Calu3 (cell line): ENCODE results near the gene MYO9B. TPM values are rescaled to one million over a fixed set of nuclear protein-coding genes. Genes with fewer than 3 reads are reported as not detected.

Experiments
- BruUV-seq: library from RNA; stranded (reverse); fragments of 400-500 nt; replicated peaks from 2 replicates; lab custom pipeline; 2021; lab: Mats Ljungman, UMichigan
- CTCF ChIA-PET: fragments of 300-600 bp; sonication (Branson Sonifier 250); formaldehyde crosslinking; loops from one replicate; lab custom pipeline; 2022; ENCODE audit warnings: antibody characterized with exemption; lab: Charles Lee
- DNase-seq: peaks from one replicate; pipeline ENCODE4 v3.0.0; 2022
- H3K27ac Mint-ChIP-seq: one replicate; pipeline ENCODE4 v1.8.0; 2022; ENCODE audit warnings: mixed read lengths; ENCODE audit not compliant: unreplicated experiment
- H3K27me3 Mint-ChIP-seq: one replicate; pipeline ENCODE4 v1.8.0; 2022; ENCODE audit warnings: mixed read lengths; ENCODE audit not compliant: unreplicated experiment
- H3K36me3 Mint-ChIP-seq: one replicate; pipeline ENCODE4 v1.8.0; 2022; ENCODE audit warnings: mild to moderate bottlenecking, moderate library complexity, mixed read lengths; ENCODE audit not compliant: insufficient read depth, unreplicated experiment
- H3K4me1 Mint-ChIP-seq: one replicate; pipeline ENCODE4 v1.8.0; 2022; ENCODE audit warnings: mild to moderate bottlenecking, low read depth, mixed read lengths; ENCODE audit not compliant: unreplicated experiment
- H3K4me3 Mint-ChIP-seq: one replicate; pipeline ENCODE4 v1.8.0; 2022; ENCODE audit warnings: mild to moderate bottlenecking, low read depth, moderate library complexity, mixed read lengths; ENCODE audit not compliant: unreplicated experiment
- H3K9me3 Mint-ChIP-seq: one replicate; pipeline ENCODE4 v1.8.0; 2022; ENCODE audit warnings: low read depth, mixed read lengths; ENCODE audit not compliant: unreplicated experiment
- CTCF ChIP-seq: fragments of 200-600 bp; IDR thresholded peaks from one replicate; pipeline ENCODE4 v1.8.0; 2022; ENCODE audit warnings: antibody characterized with exemption; ENCODE audit not compliant: unreplicated experiment
- intact Hi-C: fragments of 100-400 bp; cut with micrococcal nuclease; formaldehyde crosslinking; loops from one replicate; pipeline ENCODE4 v1.10.0; 2022; ENCODE audit not compliant: unreplicated experiment
- total RNA-seq: library from RNA; stranded (reverse); gene quantifications from 2 replicates; pipeline ENCODE4 v1.2.3, GENCODE V29; 2022

MYO9B gene
- total RNA-seq, 1 experiment from 2014 or later: 38.4 TPM

- intact Hi-C loops: no loop called here
- DNase-seq: no peak
- no peaks in the 10 kb centered on the region for H3K36me3 Mint-ChIP-seq
- H3K4me1 Mint-ChIP-seq: no peaks in the 10 kb centered on the region
- H3K9me3 Mint-ChIP-seq: no peaks in the 10 kb centered on the region
- no peak for TF ChIP-seq CTCF
- no TSS peak for BruUV-seq
- CTCF ChIA-PET: no interaction called here
- H3K27me3 Mint-ChIP-seq: no peaks in the 10 kb centered on the region
- no peak overlapping the region for H3K27ac Mint-ChIP-seq
- H3K4me3 Mint-ChIP-seq: no peak overlapping the region
These were observed 41.6 kb downstream of the MYO9B start for GRCh38 chr19:17116996-17117702.

- H3K27me3 Mint-ChIP-seq: no peaks in the 10 kb centered on the region
- CTCF ChIA-PET: no interaction called here
- no peaks in the 10 kb centered on the region for H3K36me3 Mint-ChIP-seq
- H3K4me3 Mint-ChIP-seq: no peak overlapping the region
- no peaks in the 10 kb centered on the region for H3K4me1 Mint-ChIP-seq
- no peak for TF ChIP-seq CTCF
- H3K9me3 Mint-ChIP-seq: no peaks in the 10 kb centered on the region
- H3K27ac Mint-ChIP-seq: no peak overlapping the region
- DNase-seq: no peak
- no TSS peak for BruUV-seq
- intact Hi-C loops: no loop called here
These were observed 43.4 kb downstream of the MYO9B start for GRCh38 chr19:17118957-17119356.

- Mint-ChIP-seq H3K27ac (no peak overlapping the region), H3K27me3 (no peaks in the 10 kb centered on the region), H3K36me3 (no peaks in the 10 kb centered on the region), H3K4me3 (no peak overlapping the region), H3K4me1 (no peaks in the 10 kb centered on the region), H3K9me3 (no peaks in the 10 kb centered on the region)
- BruUV-seq: no TSS peak
- intact Hi-C loops: no loop called here
- no peak for DNase-seq
- CTCF ChIA-PET: no interaction called here
- TF ChIP-seq CTCF: no peak
These were observed 46.2 kb downstream of the MYO9B start for GRCh38 chr19:17121736-17122293.

GRCh38 chr19:17123041-17123440 lies 47.5 kb downstream of the MYO9B start:
- intact Hi-C loops: no loop called here
- BruUV-seq: no TSS peak
- H3K27me3 Mint-ChIP-seq: no peaks in the 10 kb centered on the region
- H3K27ac Mint-ChIP-seq: no peak overlapping the region
- H3K4me3 Mint-ChIP-seq: no peak overlapping the region
- no peak for DNase-seq
- no peak for TF ChIP-seq CTCF
- no peaks in the 10 kb centered on the region for H3K36me3 Mint-ChIP-seq
- CTCF ChIA-PET: no interaction called here
- H3K4me1 Mint-ChIP-seq: no peaks in the 10 kb centered on the region
- no peaks in the 10 kb centered on the region for H3K9me3 Mint-ChIP-seq
